ENCODE results near the gene EPC2. TPM values are rescaled to one million over a fixed set of nuclear protein-coding genes. Genes with fewer than 3 reads are reported as not detected.
A peak's percentile ranks its signal among the peaks of the same experiment; 100 is the strongest.
"Not testable (repeated sequence)": the region's sequence is repeated elsewhere in the genome, so short reads cannot be mapped to it uniquely, and the experiment has no call there.

The EPC2 gene
- polyA plus RNA-seq, 1 donor: 26.4 TPM

DNA sequence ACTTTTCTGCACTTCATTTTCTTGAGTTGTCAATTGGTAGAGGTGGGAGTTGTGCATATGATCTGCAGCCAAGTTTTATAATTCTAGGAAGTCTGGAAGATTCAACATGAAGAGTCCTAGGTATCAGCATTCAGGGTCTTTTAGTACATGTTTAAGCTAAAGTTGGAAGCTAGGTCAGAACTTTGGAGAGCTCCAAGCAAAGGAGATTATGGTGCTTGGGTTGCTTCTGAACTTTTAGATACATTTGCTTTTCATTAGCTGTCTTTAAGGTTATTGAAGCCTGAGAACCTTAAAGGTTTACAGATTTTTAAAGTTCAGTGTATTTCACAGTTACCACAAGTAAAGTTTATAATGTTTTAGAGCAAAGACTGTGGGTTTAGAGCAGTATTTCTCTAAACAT, 85.5 kb downstream of the EPC2 start:
- no peak for DNase-seq

- no peak for DNase-seq
Observed at GRCh38 chr2:148737742-148738141, 93.2 kb downstream of the EPC2 start.

- DNase-seq: no peak
Observed at GRCh38 chr2:148739454-148740105, 95.0 kb downstream of the EPC2 start.

- DNase-seq: no peak
Observed at GRCh38 chr2:148742373-148742772, 97.8 kb downstream of the EPC2 start.

DNA sequence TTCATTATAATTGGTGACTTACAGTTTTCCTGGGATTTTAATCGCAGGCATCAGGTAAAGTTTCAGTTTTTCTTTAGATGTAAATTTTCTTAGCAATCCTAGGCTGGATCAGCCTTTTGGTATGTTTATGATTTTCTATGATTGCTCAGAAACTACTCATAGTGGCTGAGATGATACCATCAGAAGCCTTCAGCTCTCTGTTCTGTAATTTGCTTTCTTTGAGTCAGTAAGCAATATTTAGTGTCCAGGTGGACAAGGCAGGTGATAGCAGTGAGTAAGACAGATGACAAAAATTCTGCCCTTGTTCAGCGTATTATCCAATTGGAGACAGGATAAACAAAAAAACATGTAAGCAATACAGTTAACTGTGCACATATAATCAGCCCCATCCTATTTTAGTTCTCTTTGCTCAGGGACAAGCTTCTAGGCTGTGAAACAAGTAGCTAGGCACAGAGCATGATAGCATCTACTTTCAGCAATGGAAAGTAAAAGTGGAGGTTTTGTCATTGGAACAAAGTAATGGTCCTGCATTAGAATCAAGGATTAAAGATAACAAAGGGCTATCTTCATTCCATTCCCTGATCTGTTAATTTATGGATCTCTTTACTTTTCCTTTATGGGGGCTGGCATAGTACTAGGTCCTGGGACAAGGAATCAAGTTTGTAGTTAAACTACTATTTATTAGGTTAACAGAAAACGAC, 100.8 kb downstream of the EPC2 start:
- DNase-seq: no peak

DNA sequence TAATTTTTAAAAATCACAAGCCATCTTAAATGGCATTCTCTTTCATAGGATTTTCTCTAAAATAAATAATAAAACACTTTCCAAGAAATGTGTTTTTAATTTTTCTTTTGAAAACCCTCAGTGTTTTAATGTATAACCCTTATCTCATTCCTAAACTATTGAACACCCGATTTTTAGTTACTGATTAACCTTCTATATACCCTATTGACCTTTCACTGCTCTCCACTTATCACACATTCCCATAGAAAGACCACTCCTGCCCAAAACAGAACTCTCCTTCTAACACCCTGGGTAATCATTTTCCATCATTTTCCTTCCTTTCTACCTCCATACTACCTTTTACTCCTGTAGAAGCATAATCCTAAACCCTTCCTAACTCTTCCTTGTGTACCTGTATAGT, 102.4 kb downstream of the EPC2 start:
- no peak for DNase-seq

DNA sequence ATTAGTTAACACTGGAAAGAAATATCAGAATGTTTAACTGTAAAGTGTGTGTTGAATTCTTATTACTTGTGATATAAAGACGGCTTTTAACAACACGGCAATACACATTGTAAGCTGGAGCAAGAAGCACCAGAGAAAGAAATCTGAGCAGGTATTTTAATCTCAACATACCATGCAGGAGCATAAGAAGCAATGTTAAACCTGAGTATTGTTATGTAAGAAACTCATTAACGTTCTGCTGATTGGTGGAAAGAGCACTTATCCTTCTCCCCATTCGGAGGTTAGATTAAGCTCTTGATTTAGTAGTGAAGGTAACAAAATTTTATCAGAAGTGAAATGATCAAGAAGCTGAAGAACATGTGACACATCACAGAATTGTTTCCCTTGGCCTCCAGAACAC, 107.4 kb downstream of the EPC2 start:
- DNase-seq: no peak

DNA sequence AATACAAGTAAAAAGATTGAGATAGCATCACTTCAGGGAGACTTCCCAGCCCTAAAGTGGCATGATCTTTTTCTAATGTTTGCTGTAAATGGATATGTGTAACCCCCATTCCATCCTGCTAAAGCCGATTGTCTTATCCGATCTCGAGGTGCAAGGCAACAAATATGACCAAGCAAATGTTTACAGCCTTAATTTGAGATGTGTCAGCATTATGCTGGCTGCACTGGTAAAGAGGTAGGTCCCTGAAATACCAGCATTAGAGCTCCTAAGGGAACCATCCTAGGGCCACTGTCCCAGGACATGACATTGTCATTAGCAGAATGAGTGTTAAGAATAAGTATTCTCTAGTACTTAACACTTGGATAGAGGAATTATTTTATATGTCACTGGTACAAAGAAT, 108.4 kb downstream of the EPC2 start:
- DNase-seq: no peak

DNA sequence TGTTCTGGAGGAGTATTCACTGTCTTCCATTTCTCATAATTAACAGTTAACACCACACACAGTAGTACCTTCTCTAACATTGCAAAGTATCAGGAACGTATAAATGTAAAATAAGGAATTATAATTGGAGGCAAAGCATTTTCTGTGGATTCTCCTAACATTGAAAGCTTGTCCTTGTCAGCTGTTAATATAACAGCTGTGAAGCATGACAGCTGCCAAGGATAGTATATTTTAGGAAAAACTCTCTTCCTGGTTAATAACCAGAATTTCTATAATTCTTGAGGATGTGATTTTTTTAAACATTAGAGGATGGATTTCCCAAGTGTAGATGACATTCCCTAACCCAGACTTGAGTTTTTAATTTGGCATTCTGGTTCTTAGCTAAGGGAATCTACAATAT, 110.3 kb downstream of the EPC2 start:
- DNase-seq: peak; percentile 10

DNA sequence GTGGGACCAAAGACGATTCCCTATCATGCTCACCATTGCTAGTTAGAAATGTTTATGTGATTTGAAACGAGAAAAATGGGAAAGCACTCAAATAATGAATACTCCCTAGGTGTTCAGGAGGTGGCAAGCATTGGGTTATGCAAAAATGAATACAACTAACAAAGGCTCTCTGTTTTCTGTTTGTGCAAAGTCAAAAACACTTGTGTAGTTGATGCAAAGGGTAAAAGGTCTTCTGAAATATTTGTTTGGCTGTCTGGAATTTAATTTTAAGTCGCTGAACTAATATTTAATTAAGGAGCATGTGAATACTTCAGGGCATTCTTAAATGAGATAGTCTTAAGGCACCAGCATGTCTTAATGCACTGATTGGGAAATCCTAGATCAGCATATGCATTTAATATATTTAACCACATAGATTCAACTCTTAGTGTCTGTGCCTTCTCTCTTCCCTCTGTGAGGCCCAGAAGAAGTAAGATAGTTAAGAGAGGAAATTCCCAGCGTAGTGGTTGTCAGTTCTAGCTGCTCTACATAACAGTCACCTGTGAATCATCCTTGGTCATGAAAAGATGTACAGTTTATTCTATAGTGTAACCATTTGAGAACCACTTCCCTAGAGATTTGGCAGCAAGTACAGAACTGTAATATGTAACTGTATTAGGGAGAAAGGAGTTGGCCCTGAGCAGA, 111.9 kb downstream of the EPC2 start:
- DNase-seq: no peak

- DNase-seq: no peak
Observed at GRCh38 chr2:148764815-148765214, 120.3 kb downstream of the EPC2 start.

DNA sequence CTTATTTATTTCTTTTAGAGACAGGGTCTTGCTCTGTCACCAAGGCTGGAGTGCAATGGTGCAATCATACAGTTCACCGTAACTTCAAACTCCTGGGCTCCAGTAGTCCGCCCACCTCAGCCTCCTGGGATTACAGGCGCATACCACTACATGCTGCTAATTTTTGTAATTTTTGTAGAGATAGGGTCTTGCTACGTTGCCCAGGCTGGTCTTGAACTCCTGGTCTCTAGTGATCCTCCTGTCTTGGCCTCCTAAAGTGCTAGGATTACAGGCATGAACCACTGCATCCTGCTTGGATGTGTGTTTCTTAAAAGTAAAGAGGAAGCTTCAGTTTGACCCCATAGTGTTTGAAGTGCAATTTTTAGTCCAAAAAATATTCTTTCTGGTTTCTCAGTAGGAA, 125.5 kb downstream of the EPC2 start:
- DNase-seq: no peak

DNA sequence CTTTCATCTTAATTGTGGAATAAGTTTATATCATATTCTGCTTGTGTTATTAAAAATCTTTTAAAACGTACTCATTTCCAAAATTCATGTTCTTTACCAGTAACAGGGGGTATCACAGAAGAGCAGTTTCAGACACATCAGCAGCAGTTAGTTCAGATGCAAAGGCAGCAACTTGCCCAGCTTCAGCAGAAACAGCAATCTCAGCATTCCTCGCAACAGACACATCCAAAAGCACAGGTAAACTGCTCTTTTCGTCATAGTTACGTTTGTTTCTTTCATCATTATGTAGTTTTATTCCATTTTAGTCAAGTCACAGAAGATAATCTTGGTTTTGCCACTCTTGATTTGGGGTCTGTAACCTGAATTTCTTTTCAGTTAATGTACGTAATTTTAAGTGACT, 137.0 kb downstream of the EPC2 start:
- DNase-seq: no peak

DNA sequence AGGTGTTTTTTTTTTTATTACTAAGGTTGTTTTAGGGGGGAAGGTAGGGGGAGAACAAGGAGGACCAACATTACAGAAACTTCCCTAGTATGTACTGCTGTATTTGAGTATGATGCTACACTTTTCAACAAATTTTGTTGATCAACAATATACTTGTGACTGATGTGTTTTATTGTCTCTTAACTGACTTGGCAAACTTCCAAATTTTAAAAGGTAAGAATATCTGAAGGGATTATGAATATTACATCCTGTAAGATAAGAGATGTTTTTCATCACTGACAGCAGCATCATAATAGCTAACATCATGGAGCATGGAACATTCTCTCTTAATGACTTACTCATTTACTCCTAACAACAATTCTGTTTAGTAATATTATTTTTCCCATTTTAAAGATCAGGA, 144.5 kb downstream of the EPC2 start:
- DNase-seq: no peak

- not testable (repeated sequence) for DNase-seq
Observed at GRCh38 chr2:148790172-148790571, 145.6 kb downstream of the EPC2 start.

DNA sequence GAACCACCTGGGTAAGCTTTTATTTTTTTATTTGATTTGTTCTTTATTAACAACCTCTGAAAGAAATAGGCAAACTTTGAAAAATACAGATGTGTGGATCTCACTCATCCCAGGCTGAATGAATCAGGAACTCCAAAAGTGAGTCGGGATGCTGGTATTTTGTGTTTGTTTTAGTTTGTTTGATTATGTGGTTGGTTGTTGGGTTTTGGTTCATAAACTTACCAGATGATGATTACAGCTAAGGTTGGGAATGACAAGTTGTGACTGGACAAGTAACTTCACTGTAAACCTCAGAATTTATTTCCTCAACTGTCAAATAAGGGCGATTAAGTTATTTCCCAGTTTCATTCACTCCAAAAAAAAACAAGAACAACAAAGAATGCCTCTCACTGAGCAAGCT, 150.0 kb downstream of the EPC2 start:
- DNase-seq: no peak

DNA sequence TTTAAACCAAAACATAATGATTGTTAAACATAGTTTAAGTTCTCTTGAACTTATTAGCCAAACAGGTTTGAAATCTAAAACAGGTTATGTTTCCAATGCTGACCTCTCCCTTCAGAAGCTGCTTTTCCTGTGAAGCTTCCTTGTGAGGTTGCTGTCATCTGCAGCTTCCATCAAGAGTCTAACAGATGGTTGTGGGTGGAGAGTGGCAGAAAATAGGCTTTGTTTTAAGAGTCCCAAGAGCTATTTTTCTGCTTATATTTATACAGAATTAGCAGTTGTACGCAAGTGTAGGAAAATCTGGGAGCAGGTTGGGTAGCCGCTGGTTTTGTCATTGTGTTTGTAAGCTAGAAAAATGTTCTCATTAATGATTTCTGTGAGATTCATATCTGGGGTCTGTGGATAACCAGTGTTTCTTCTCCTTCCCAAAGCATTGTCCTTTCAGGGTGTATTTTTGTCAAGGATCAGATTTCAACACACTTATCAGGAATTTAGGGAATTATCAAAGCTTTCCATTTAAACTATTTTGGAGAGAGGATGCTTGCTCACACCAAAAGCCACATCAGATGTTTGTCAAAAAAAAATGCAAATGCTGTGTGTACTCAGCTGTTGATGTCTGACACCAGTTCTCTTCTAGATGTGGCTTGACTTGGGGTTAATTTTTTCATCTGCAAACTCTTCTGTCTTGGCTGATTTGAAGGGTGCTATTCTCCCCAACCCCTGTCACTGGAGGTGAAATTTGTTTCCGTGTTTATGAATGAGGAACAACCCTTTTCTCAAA, 152.4 kb downstream of the EPC2 start:
- no peak for DNase-seq

- no peak for DNase-seq
Observed at GRCh38 chr2:148802448-148803220, 158.1 kb downstream of the EPC2 start.

DNA sequence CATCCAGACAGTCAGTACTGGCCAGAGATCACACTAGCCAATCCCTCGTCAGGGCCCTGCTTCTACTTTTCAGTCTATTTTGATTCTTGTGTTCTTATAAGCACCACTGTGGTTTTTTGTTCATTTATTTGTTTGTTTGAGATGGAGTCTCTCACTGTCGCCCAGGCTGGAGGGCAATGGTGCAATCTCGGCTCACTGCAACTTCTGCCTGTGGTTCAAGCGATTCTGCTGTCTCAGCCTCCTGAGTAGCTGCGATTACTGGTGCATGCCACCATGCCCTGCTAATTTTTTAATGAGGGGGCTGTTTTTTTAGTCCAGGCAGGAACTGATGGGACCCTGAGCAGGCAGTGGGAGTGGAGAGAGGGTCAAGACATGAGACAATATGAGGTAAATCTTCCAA, 165.5 kb downstream of the EPC2 start:
- no peak for DNase-seq

- DNase-seq: no peak
Observed at GRCh38 chr2:148812306-148812705, 167.8 kb downstream of the EPC2 start.

DNA sequence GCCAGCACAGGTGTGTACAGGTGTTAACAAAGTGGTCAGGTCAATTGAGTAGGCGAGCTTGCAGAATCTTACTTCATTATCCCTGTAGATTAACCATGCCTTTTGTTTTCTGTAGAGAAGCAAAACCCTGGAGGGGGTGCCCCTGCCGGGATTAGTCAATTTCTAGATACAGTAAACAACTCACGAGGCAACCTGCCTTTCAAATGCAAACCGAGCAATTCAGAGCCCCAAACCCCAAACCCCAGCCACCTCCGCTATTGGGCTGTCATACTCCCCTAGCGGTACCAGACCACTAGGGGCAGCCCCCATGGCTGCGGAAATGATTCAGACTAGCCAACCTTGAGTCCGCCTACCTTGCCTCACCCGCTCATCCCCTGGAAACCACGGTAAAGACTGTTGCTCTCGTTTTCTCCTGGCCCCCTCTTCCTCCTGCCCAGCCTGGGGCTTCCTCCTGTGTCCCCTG, 169.1 kb downstream of the EPC2 start:
- no peak for DNase-seq

GRCh38 chr2:148814143-148814859, 169.8 kb downstream of the EPC2 start:
- no peak for DNase-seq

Data from hindlimb muscle (tissue), 1 donor.